HG03457 (cell line): ENCODE results near the gene TNFRSF25.
"Not testable (repeated sequence)": the region's sequence is repeated elsewhere in the genome, so short reads cannot be mapped to it uniquely, and the experiment has no call there.

Experiments used
- ATAC-seq: cut with Tn5 transposase; IDR thresholded peaks from one replicate; pipeline ENCODE4 v1.9.1; 2021; ENCODE audit warnings: moderate number of reproducible peaks; ENCODE audit not compliant: unreplicated experiment

TNFRSF25 gene

GRCh38 chr1:6470132-6471085 lies 4.4 kb upstream of the TNFRSF25 start:
- ATAC-seq: no peak

DNA sequence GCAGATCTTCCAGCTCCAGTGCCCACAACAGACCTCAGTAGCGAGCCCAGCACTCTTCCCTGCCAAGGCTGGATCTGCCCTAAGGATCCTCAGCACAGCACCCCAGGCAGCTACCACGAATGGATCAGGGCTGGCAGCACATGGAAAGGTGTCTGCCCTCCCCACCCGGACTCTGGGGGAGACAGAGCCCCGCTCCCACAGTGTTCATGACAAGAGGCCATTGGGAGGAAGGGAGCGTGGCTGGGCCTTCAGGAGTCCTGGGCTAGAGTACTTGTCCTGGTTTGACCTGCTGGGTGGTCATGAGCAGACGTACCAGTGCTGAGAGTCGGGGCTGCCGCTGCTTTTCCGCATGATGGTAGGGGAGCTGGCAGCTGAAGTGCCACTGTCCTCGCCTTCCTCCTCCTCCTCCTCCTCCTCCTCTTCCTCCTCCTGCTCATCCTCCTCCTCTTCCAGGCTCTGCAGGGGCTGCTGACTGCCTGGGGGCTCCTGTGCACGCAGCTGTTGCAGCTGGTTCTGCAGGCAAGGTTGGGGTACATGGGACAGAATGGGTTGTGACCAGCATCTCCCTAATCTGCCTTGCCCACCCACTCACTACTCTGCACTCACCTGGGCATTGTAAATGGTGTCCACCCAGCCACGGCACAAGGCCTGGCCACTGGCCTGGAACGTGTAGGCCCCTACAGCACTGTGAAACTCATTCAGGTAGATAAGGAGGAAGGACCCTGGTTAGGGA lies 2.9 kb upstream of the TNFRSF25 start:
- no peak for ATAC-seq

GRCh38 chr1:6467744-6468688 lies 2.0 kb upstream of the TNFRSF25 start:
- no peak for ATAC-seq

DNA sequence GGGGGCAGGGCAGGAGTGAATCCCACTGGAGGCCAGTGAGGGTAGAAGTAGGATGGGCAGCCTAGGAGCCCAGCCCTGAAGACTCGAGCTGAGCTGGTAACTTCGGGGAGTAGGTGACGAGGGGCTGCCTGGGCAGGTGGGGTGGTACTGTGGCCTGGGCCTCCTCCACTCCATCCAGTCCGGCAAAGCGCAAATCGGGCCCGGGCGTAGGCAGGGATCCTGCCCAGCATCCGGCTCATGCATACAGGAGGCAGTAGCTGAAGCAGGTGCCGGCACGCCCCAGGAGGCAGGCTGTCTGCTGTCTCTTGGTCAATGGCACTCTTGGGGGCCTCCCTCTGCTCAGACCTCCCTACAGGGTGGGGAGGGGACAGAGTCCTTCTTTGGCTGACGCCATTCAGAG lies 1.3 kb upstream of the TNFRSF25 start:
- no peak for ATAC-seq

GRCh38 chr1:6466751-6467150 lies 778 bp upstream of the TNFRSF25 start:
- ATAC-seq: no peak

DNA sequence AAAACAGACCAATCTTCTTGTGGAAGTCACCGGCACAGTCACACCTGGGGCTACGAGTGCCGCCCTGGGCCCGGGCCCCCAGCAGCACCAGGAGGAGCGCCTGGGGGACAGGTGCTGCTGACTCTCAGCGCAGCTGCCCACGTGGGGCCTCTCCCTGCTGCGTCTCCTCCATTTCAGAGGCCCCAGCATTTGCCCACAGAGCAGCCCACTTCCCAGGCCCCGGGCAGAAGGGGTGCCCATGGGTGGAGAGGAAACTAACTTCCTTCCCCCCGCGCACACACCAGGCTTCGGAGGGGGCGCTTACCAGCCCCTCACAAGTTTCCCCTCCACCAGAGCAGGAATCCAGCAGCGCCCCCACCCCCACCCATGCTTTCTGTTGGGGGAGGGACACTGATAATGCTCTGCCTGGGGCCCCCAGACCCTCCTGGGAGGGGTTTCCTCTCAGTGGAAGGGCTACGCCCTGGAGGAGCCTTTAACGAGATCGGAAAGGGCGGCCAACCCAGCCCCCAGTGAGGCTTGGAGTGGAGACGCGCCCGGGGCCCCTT lies 440 bp downstream of the TNFRSF25 start:
- ATAC-seq: no peak

DNA sequence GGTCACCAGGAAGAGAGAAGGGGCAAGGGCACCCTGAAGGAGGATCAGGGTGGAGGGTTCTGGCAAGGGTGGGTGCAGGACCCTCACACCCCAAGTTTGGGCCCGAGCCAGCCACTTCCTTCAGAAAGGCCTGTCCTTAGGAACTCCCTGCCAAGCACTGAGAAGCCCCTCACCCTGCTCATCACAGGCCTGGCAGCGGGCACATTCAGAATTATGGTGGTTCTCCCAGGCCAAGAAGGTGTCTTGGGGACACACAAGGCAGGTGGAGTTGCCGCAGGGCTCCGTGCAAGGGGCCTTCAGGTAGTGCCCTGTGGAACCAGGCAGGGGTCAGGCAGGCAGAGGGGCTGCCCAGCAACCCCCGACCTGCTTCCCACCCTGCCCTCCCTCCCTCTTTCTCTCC lies 1.1 kb downstream of the TNFRSF25 start:
- ATAC-seq: no peak

GRCh38 chr1:6464514-6464836 lies 1.5 kb downstream of the TNFRSF25 start:
- ATAC-seq: no peak

GRCh38 chr1:6463120-6463412 lies 2.9 kb downstream of the TNFRSF25 start:
- no peak for ATAC-seq

- ATAC-seq: no peak
Measured at GRCh38 chr1:6462412-6463119, 3.4 kb downstream of the TNFRSF25 start.

GRCh38 chr1:6461538-6462411 lies 4.2 kb downstream of the TNFRSF25 start:
- ATAC-seq: no peak

- no peak for ATAC-seq
Measured at GRCh38 chr1:6461051-6461530, 4.9 kb downstream of the TNFRSF25 start.

DNA sequence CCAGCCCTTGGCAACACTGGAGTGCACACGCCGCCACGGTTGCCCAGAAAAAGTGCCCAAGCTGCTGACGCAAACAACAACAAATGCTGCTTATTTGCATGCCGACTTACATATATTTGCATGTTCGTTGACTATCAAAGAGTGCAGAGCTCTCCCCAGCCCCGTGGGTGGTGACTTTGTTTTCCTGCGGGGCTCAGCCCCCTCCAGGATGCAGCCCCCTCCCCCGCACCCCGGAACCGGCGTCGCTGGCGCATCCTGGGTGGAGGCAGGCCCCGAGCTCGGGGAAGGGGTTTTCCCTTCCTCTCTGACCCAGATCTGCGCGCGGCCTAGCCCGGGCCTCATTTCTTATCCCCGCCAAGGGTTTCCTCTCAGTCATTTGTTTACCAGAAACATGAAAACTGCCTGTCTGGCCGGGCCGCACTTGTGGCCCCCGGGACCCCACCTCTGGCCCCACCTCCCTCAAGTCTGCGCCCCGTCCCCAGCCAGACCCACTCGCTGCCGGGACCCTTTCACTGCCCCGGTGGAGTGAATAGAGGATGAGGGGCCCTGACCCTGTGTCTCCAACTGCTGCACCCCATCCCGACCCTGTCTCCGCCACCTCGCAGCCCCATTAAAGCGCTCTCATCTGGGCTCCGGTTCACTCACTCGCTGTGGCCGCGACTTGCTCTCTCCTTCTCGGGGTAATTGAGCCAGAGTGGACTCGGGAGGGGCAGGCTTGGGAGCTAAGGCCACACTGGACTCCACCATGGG lies 5.5 kb downstream of the TNFRSF25 start:
- ATAC-seq: no peak

DNA sequence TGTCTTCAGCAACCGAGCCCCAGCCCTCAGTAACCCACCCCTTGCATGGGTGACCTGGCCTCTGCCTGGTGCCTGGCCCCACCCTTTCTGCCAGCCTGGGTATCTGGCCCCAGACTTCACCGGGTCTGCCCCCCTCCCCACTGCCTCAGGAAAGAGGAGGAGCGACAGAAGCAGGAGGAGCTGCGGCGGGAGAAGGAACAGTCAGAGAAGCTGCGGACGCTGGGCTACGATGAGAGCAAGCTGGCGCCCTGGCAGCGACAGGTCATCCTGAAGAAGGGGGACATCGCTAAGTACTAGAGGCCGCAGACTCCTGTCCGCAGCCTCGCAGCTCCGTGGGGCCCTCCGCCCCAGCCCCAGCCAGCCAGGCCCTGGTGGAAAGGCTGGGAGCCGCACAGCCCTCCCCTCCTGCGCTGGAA lies 6.1 kb downstream of the TNFRSF25 start:
- no peak for ATAC-seq

GRCh38 chr1:6456800-6457466 lies 9.0 kb downstream of the TNFRSF25 start:
- no peak for ATAC-seq

DNA sequence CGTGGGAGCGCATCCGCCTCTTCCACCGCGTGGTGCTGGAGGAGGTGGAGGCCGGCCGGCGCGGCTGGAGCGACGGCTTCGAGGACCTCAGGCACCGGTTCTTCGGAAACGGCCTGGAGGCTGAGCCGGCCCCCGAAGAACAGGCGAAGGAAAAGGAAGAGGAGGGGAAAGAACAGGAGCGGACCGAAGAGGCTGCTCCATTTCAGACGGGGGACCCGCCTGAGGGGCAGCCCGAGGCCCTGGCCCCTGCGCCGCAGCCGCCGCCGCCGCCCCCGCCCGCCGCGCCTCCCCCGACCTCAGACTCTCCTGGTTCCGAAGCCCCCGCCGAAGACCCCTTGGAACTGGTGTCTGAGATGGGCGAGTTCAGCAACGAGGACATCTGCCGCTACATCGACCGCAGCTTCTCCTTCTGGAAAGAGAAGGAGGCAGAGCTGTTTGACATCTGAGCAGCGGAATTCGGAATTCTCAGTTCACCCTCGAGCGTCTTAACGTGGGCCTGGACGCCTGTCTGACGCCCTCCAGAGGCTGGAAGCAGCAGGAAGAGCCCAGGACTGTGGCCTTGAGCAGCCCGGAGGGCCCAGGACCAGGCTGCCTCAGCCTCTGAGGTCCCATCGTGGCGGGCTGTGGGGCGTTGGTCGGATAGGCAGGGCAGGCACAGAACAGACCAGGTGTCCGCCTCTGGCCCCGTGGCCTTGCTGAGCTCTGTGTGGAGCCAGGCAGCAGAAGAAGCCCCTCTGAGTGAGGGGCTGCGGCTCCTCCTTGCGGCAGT lies 10.0 kb downstream of the TNFRSF25 start:
- ATAC-seq: not testable (repeated sequence)
